Lung microvascular endothelial cell (primary cell): ENCODE results near the gene USP22. TPM values are rescaled to one million over a fixed set of nuclear protein-coding genes. Genes with fewer than 3 reads are reported as not detected.

ENCODE experiments used
- DNase-seq, 2 donors: peaks; one replicate each; pipeline versions ENCODE4 v3.0.0 to v3.0.0-alpha.2; 2010; ENCODE audit warnings: low read depth in 2 of 2
- total RNA-seq: library from RNA; depleted of rRNA; stranded (reverse); fragments of >200 nt; gene quantifications from 2 replicates; pipeline ENCODE4 v1.2.1, GENCODE V29; 2014

Gene USP22
- total RNA-seq, 1 donor from 2014 or later = 194 TPM

- DNase-seq = no peak
Measured at GRCh38 chr17:20960871-20961270, 81.9 kb downstream of the USP22 start.

- DNase-seq = no peak
Measured at GRCh38 chr17:20955427-20956323, 87.1 kb downstream of the USP22 start.

- DNase-seq = no peak
Measured at GRCh38 chr17:20954794-20955193, 88.0 kb downstream of the USP22 start.

GRCh38 chr17:20952183-20952582, 90.6 kb downstream of the USP22 start:
- DNase-seq = no peak

Other genes with a start within 250 kb of the USP22 start
- gene DHRS7B, start 84.0 kb upstream of the USP22 start, total RNA-seq = 10.2 and 14.9 TPM in 2 replicates
- 15.0 and 18.1 TPM in 2 replicates for gene TMEM11, start 171.2 kb upstream of the USP22 start, total RNA-seq
- gene NATD1, start 210.4 kb upstream of the USP22 start, total RNA-seq = 2.6 and 3.6 TPM in 2 replicates
- gene MAP2K3, start 241.7 kb upstream of the USP22 start, total RNA-seq = 10.7 and 11.3 TPM in 2 replicates